Astrocyte of the spinal cord (primary cell): ENCODE data around the gene DPEP1.

ENCODE experiments used
- DNase-seq: peaks from one replicate; pipeline ENCODE4 v3.0.0; 2011; ENCODE audit warnings: low read depth, low spot score
- H3K4me3 ChIP-seq: 2 replicates; pipeline ENCODE4 v1.5.1; 2011; ENCODE audit warnings: low read depth, mild to moderate bottlenecking, low read length, moderate library complexity
- CTCF ChIP-seq: IDR thresholded peaks from 2 replicates; pipeline ENCODE4 v1.5.1; 2012; ENCODE audit warnings: low read depth, mild to moderate bottlenecking, low read length, inconsistent platforms
- in situ Hi-C: cut with HindIII; loops from 2 replicates; pipeline ENCODE4 v1.10.0; 2017; ENCODE audit warnings: low sequenced_read_pairs

DPEP1 gene

GRCh38 chr16:89686520-89687091 lies 73.2 kb downstream of the DPEP1 start, which contains the start of gene CDK10:
CDK10 (plus strand) TSS chr16:89686689; CDS start chr16:89686711, 22 bp downstream.
- no peak for TF ChIP-seq CTCF
- DNase-seq: peak; percentile 90
- in situ Hi-C loops: no loop called here
- peak within 1 kb of the TSS; percentile 60 for H3K4me3 ChIP-seq

- TF ChIP-seq CTCF: no peak
- in situ Hi-C loops: no loop called here
- DNase-seq: peak; percentile 40
- H3K4me3 ChIP-seq: peak overlapping the region; percentile 60
Measured at GRCh38 chr16:89687092-89687940, 73.9 kb downstream of the DPEP1 start.
